ENCODE measurements around the gene EPC1. TPM values are rescaled to one million over a fixed set of nuclear protein-coding genes. Genes with fewer than 3 reads are reported as not detected.

Gene EPC1
- total RNA-seq, 4 donors from 2014 or later = 47.5 to 72.8 (median 62.7) TPM

DNA sequence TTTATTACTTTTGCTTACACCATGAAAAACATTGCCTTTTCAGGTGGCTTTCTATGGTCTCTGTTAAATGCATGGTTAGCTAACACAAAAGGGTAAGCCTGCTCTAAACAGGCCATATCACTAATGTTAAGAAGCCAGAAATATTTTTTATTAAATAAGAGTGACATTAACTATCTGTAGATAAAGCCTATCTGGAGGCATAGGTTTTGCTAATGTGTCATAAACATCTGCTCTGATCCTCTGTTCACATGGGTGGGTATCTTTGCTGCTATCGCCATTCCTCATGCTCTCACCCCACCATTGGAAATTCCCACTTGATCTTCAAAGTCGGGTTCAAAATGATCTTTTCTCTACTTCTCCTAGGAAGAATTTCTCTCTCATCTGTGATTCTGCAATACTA, 32.4 kb downstream of the EPC1 start:
- no peak overlapping the region for H3K4me3 ChIP-seq
- H3K27ac ChIP-seq = no peak overlapping the region
- H3K9me3 ChIP-seq = no peaks in the 10 kb centered on the region
- TF ChIP-seq POLR2A (IDR thresholded peaks at IDR 0.05) (no peak), EP300 (IDR thresholded peaks at IDR 0.05) (no peak), CTCF (IDR thresholded peaks at IDR 0.05) (no peak)
- no peak for DNase-seq (ENCODE audit: low spot score in 2 of 2)
- no peaks in the 10 kb centered on the region for H3K36me3 ChIP-seq
- H3K27me3 ChIP-seq = no peaks in the 10 kb centered on the region
- WGBS, 2 donors = 68 to 80% methylated on average over 2 of the region's 2 CpGs
- peaks cover 0 to 90% (median 38%) of the 10 kb centered on the region in 4 donors for H3K4me1 ChIP-seq

GRCh38 chr10:32308027-32308603, 38.8 kb downstream of the EPC1 start:
- TF ChIP-seq CTCF (IDR thresholded peaks at IDR 0.05) (no peak), EP300 (IDR thresholded peaks at IDR 0.05) (no peak), POLR2A (IDR thresholded peaks at IDR 0.05) (no peak)
- H3K4me3 ChIP-seq = no peak overlapping the region
- H3K9me3 ChIP-seq = no peaks in the 10 kb centered on the region
- no peaks in the 10 kb centered on the region for H3K27me3 ChIP-seq
- no peak overlapping the region for H3K27ac ChIP-seq
- H3K36me3 ChIP-seq = peaks cover 0 to 24% (median 0%) of the 10 kb centered on the region in 3 donors
- DNase-seq (ENCODE audit: low spot score in 2 of 2) = no peak
- 90 to 95% methylated on average over 7 of the region's 7 CpGs for WGBS, 2 donors
- peaks cover 0 to 53% (median 14%) of the 10 kb centered on the region in 4 donors for H3K4me1 ChIP-seq

- DNase-seq (ENCODE audit: low spot score in 2 of 2) = no peak
- no peak overlapping the region for H3K27ac ChIP-seq
- peaks cover 0 to 52% (median 12%) of the 10 kb centered on the region in 4 donors for H3K4me1 ChIP-seq
- H3K4me3 ChIP-seq = no peak overlapping the region
- 50 to 53% methylated on average over 3 of the region's 3 CpGs for WGBS, 2 donors
- no peaks in the 10 kb centered on the region for H3K9me3 ChIP-seq
- TF ChIP-seq CTCF (IDR thresholded peaks at IDR 0.05) (no peak), EP300 (IDR thresholded peaks at IDR 0.05) (no peak), POLR2A (IDR thresholded peaks at IDR 0.05) (no peak)
- H3K36me3 ChIP-seq = peaks cover 0 to 29% (median 0%) of the 10 kb centered on the region in 3 donors
- no peaks in the 10 kb centered on the region for H3K27me3 ChIP-seq
These were observed 39.3 kb downstream of the EPC1 start for GRCh38 chr10:32307609-32308008.

GRCh38 chr10:32299354-32299980, 47.5 kb downstream of the EPC1 start:
- no peak for TF ChIP-seq POLR2A (IDR thresholded peaks at IDR 0.05)
- TF ChIP-seq CTCF (IDR thresholded peaks at IDR 0.05) = no peak
- no peak for TF ChIP-seq EP300 (IDR thresholded peaks at IDR 0.05)
- DNase-seq (ENCODE audit: low spot score in 2 of 2) = no peak
- no peaks in the 10 kb centered on the region for H3K27me3 ChIP-seq
- 87 to 90% methylated on average over 7 of the region's 7 CpGs for WGBS, 2 donors
- H3K27ac ChIP-seq = no peak overlapping the region
- peaks cover 0 to 18% (median 0%) of the 10 kb centered on the region in 3 donors for H3K36me3 ChIP-seq
- no peak overlapping the region for H3K4me3 ChIP-seq
- H3K4me1 ChIP-seq = peaks cover 0 to 34% (median 0%) of the 10 kb centered on the region in 4 donors
- H3K9me3 ChIP-seq = no peaks in the 10 kb centered on the region

DNA sequence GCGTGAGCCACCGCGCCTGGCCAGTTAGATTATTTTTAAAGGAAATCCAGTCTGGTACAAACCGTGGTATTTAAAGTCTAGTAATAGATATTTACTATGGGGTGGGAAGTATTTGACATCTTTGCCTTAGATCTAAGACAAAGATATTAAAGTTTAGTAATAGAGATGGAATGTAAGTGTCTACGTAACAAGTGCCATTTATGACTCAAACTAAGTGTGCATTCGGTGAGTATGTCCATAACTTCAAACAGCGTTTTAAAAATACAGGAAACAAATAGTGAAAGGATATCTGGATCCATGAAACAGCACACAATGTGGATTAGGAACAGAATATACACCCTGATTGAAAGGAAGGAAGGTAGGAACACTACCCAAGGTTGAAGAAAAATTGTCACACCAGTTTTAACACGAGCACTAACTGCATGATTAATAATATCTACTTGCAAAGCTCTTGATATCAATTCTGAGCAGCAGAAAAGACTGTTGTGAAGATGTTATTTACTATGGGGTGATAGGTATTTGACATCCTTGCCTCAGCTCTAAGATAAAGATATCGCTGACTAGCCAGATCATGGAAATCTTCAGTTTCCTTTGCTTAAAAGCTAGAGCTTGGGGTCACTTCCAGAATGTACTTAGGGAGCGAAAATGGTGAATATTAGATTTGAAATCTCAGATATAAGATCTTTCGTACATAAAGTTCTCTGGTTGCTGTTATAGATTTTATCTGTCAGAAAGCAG, 48.7 kb downstream of the EPC1 start:
- WGBS, 2 donors = 93 to 95% methylated on average over 11 of the region's 11 CpGs

More for the DNA sequence above, 48.7 kb downstream of the EPC1 start:
- no peak for DNase-seq (ENCODE audit: low spot score in 2 of 2)
- TF ChIP-seq CTCF (IDR thresholded peaks at IDR 0.05) (no peak), POLR2A (IDR thresholded peaks at IDR 0.05) (no peak), EP300 (IDR thresholded peaks at IDR 0.05) (no peak)
- peaks cover 0 to 7% (median 0%) of the 10 kb centered on the region in 3 donors for H3K36me3 ChIP-seq
- H3K27me3 ChIP-seq = no peaks in the 10 kb centered on the region
- no peak overlapping the region for H3K27ac ChIP-seq
- H3K9me3 ChIP-seq = no peaks in the 10 kb centered on the region
- H3K4me1 ChIP-seq = peaks cover 0 to 39% (median 0%) of the 10 kb centered on the region in 4 donors
- H3K4me3 ChIP-seq = no peak overlapping the region

All from tibial nerve (tissue), 4 donors.